Measurements from ENCODE around the gene ZNF18.

GRCh38 chr17:11943759-11944347 is 53.4 kb downstream of the ZNF18 start:
- no peak for TF ChIP-seq POLR2AphosphoS5 (IDR thresholded peaks at IDR 0.05; ENCODE audit: borderline replicate concordance, low read depth, low read length)
- no peak for TF ChIP-seq EZH2 (IDR thresholded peaks at IDR 0.05)
- no peak for TF ChIP-seq FOXP2 (optimal IDR thresholded peaks at IDR 0.05; ENCODE audit: control extremely low read depth, extremely low read length, insufficient read depth)
